Ascending aorta (tissue), 2 donors: Measurements from ENCODE around the gene ZC3H12A. TPM values are rescaled to one million over a fixed set of nuclear protein-coding genes. Genes with fewer than 3 reads are reported as not detected.
"Not testable (repeated sequence)": the region's sequence is repeated elsewhere in the genome, so short reads cannot be mapped to it uniquely, and the experiment has no call there.

Experiments used
- DNase-seq, 2 donors: peaks; one replicate each; pipeline ENCODE4 v3.0.0-alpha.2; 2019; ENCODE audit warnings: low spot score in 2 of 2
- H3K27ac ChIP-seq, 2 donors: fragments of 200-600 bp; sonication (generic); one replicate each; pipeline ENCODE4 v1.5.1; 2016 to 2017; ENCODE audit warnings: mild to moderate bottlenecking in 1 of 2
- H3K27me3 ChIP-seq: fragments of 200-600 bp; sonication (generic); one replicate; pipeline ENCODE4 v1.5.1; 2017
- H3K36me3 ChIP-seq, 2 donors: fragments of 200-600 bp; sonication (generic); one replicate each; pipeline ENCODE4 v1.5.1; 2016
- H3K4me1 ChIP-seq, 2 donors: fragments of 200-600 bp; sonication (generic); one replicate each; pipeline ENCODE4 v1.5.1; 2016 to 2017; ENCODE audit warnings: mild to moderate bottlenecking in 1 of 2
- H3K4me3 ChIP-seq, 2 donors: fragments of 200-600 bp; sonication (generic); one replicate each; pipeline ENCODE4 v1.5.1; 2016 to 2017; ENCODE audit warnings: mild to moderate bottlenecking in 1 of 2
- H3K9me3 ChIP-seq, 2 donors: fragments of 200-600 bp; sonication (generic); one replicate each; pipeline ENCODE4 v1.5.1; 2016
- CTCF ChIP-seq, 3 experiments: fragments of 200-600 bp in 2 of 3; fragments of 450-650 bp in 1 of 3; sonication (generic) in 2 of 3; IDR thresholded peaks; one replicate each; pipeline ENCODE4 v1.5.1; 2016 to 2019; ENCODE audit warnings: antibody characterized with exemption in 3 of 3, mild to moderate bottlenecking in 1 of 3, moderate library complexity in 1 of 3
- intact Hi-C: fragments of 100-400 bp; cut with DNase I; formaldehyde crosslinking; loops from one replicate; pipeline ENCODE4 v1.15.1; 2023
- total RNA-seq: library from RNA; depleted of rRNA; stranded (reverse); fragments of >200 nt; gene quantifications from one replicate; pipeline ENCODE4 v1.1.0, GENCODE V29; 2016

ZC3H12A gene
- total RNA-seq, 1 donor from 2014 or later: 12.8 TPM

GRCh38 chr1:37515185-37516034, 41.0 kb downstream of the ZC3H12A start:
- peak overlapping the region; percentile 92 to 99 for H3K4me3 ChIP-seq
- H3K36me3 ChIP-seq: peaks cover 2 to 10% of the 10 kb centered on the region in 2 donors
- H3K4me1 ChIP-seq: peaks cover 8 to 24% of the 10 kb centered on the region in 2 donors
- H3K27ac ChIP-seq: peak overlapping the region; percentile 92 to 99
- H3K27me3 ChIP-seq: no peaks in the 10 kb centered on the region
- no peak for TF ChIP-seq CTCF (IDR thresholded peaks at IDR 0.05)
- no peaks in the 10 kb centered on the region for H3K9me3 ChIP-seq
- no peak for DNase-seq
- intact Hi-C loops: loop anchor here (1.0 to 2.0 kb wide), 3 partner anchors 19 to 79 kb away; partner anchors contain the start of genes DNALI1 and GNL2

GRCh38 chr1:37517569-37517968, 43.2 kb downstream of the ZC3H12A start:
- Histone ChIP-seq H3K27me3 (no peaks in the 10 kb centered on the region), H3K27ac (no peak overlapping the region), H3K4me1 (peaks cover 8 to 19% of the 10 kb centered on the region in 2 donors), H3K4me3 (no peak overlapping the region), H3K36me3 (no peaks in the 10 kb centered on the region), H3K9me3 (no peaks in the 10 kb centered on the region)
- TF ChIP-seq CTCF (IDR thresholded peaks at IDR 0.05): no peak
- intact Hi-C loops: no loop called here
- no peak for DNase-seq

- H3K27me3 ChIP-seq, intact Hi-C loops, DNase-seq, H3K36me3 ChIP-seq, H3K4me3 ChIP-seq, H3K9me3 ChIP-seq, H3K27ac ChIP-seq: not testable (repeated sequence)
- H3K4me1 ChIP-seq: peaks cover 6 to 15% of the 10 kb centered on the region in 2 donors
These were observed 43.9 kb downstream of the ZC3H12A start for GRCh38 chr1:37518241-37518640.

GRCh38 chr1:37518929-37519328, 44.5 kb downstream of the ZC3H12A start:
- H3K27ac ChIP-seq, H3K9me3 ChIP-seq, H3K36me3 ChIP-seq, intact Hi-C loops, H3K4me1 ChIP-seq, H3K4me3 ChIP-seq, DNase-seq, H3K27me3 ChIP-seq: not testable (repeated sequence)

- TF ChIP-seq CTCF (IDR thresholded peaks at IDR 0.05): no peak
- Histone ChIP-seq H3K36me3 (no peaks in the 10 kb centered on the region), H3K4me1 (peaks cover 0 to 9% of the 10 kb centered on the region in 2 donors), H3K4me3 (no peak overlapping the region), H3K27ac (no peak overlapping the region), H3K27me3 (no peaks in the 10 kb centered on the region), H3K9me3 (no peaks in the 10 kb centered on the region)
- intact Hi-C loops: no loop called here
- no peak for DNase-seq
These were observed 45.2 kb downstream of the ZC3H12A start for GRCh38 chr1:37519613-37520012.

GRCh38 chr1:37529888-37530287, 55.5 kb downstream of the ZC3H12A start:
- H3K9me3 ChIP-seq, H3K36me3 ChIP-seq, DNase-seq, H3K4me3 ChIP-seq, H3K27me3 ChIP-seq, intact Hi-C loops, H3K27ac ChIP-seq: not testable (repeated sequence)
- H3K4me1 ChIP-seq: peaks cover 0 to 12% of the 10 kb centered on the region in 2 donors

GRCh38 chr1:37532418-37533156, 58.2 kb downstream of the ZC3H12A start:
- H3K27ac ChIP-seq, H3K27me3 ChIP-seq, intact Hi-C loops, DNase-seq, H3K9me3 ChIP-seq, H3K4me3 ChIP-seq: not testable (repeated sequence)
- Histone ChIP-seq H3K36me3 (peaks cover 16 to 17% of the 10 kb centered on the region in 2 donors), H3K4me1 (peaks cover 0 to 12% of the 10 kb centered on the region in 2 donors)
